GM19328 (cell line): ENCODE results near the gene WNT8A.

Experiments used
- ATAC-seq: cut with Tn5 transposase; IDR thresholded peaks from one replicate; pipeline ENCODE4 v1.9.1; 2021; ENCODE audit warnings: mild to moderate bottlenecking, moderate library complexity; ENCODE audit not compliant: unreplicated experiment

WNT8A gene

DNA sequence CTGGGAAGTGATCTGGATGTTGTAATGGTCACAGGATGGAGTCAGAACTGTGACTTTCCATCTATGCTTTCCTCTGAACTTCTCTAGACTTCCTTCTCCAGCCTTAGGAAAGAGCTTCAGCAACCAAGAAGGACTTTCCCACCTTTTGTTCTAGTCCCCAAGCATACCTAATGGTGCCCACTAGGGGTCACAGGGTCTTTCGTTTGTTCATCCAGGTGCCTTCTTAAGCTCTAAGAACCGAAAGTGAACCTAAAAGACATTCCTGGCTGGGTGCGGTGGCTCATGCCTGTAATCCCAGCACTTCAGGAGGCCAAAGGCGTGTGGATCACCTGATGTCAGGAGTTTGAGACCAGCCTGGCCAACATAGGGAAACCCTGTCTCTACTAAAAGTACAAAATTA lies 1.8 kb upstream of the WNT8A start:
- ATAC-seq = no peak

DNA sequence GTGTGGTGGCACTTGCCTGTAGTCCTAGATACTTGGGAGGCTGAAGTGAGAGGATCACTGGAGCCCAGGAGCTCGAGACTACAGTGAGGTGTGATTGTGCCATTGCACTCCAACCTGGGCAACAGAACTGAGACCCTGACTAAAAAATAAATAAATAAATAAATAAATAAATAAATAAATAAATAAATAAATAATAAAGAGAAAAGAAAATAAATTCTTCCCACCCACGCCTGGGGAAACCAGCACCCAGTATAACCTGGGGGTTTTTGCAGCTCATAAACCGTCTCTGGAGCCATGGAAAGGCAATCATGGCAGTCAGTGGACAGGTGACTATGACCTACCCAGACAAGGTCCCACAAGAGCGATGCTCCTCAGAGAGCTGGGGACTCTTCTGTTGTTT lies 7.9 kb downstream of the WNT8A start:
- ATAC-seq = no peak

DNA sequence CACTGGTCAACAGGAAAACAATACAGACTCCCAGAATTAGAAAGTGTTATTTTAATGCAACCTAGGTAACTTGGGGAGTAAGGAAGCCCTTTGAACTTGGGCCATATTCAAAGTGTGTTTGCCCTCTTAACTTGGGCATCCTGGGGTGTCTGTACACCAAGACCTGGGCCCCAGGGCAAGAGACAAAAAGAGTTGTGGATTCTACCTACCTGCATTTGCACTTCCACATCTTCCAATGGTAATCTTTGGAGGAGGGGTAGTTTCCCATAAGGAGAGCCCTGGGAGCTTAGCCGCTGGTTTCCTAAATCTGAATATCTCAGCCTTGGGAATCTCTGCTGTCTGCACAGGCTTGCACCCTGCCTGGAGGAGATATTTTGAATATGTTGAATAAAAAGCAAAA lies 8.5 kb downstream of the WNT8A start:
- ATAC-seq = no peak

DNA sequence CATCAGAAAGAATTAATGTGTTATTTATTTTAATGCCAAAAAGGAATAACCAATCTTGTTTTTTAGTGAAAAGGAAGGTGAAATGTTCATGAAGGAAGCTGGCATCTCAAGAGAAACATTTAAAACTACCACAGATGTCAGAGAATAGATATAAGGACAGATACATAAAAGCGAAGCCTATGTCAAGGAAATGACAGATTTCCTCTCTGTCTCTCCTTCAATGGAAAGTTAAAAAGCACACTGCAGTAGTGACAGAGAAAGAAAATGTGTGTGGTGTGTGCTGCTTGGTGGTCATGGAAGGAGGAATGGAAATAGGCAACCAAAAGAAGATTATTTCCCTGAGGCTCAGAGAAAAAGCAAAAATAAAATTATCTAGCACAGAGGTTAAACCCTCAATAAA lies 9.2 kb downstream of the WNT8A start:
- ATAC-seq = no peak

DNA sequence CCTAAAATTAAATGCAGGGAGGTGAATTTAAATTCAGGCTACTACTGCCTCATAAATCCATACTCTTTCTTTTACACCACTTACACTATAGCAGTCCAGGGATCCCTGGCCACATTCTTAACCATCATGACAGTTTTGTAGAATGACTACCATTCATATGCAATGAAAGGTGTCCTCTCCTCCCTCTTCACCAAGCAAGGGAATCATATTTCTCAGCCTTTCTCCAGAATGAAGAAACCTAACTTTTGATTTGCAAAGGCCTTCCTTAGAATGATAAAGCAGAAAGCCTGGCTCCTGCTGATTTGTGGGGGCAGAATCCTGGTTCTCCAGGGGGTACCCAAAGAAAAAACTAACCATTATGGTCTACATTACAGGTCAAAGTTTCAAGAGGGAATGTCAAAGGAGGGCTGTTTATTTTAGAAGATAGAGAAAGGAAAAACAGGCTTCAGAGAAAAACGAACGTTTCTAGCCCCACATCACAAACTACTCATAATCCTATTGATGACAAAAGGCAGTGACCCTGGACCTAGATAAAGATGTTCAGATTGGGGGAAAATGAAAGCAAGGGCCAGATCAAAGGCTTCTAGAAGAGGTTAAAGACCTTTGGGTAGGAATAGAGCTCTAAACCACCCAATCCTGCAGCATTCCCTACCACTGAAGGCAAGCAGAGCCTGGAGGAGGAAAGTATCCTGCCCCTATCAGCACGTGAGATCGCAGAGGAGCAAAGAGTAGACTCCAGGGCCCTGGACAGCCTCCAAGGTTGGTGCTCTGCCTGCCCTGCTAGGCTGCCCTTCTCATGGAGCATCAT lies 11.5 kb downstream of the WNT8A start:
- ATAC-seq = no peak

DNA sequence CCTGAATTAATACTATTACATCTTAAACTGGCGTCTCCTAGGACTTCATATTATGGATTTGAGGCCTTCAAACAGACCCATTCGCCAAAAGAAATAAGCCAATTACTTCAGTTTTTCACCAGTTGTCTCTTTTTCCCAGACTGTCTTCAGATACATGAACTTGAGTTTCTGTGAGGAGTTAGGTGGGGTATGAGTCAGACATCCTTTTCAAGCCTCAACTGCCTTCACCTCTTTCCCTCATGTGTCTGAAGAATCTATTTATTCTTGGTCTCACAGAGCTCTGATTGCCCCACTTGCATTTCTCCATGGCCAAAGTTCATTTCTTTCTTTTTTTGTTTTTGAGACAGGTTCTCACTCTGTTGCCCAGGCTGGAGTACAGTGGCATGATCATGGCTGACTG lies 12.5 kb downstream of the WNT8A start:
- ATAC-seq = no peak

DNA sequence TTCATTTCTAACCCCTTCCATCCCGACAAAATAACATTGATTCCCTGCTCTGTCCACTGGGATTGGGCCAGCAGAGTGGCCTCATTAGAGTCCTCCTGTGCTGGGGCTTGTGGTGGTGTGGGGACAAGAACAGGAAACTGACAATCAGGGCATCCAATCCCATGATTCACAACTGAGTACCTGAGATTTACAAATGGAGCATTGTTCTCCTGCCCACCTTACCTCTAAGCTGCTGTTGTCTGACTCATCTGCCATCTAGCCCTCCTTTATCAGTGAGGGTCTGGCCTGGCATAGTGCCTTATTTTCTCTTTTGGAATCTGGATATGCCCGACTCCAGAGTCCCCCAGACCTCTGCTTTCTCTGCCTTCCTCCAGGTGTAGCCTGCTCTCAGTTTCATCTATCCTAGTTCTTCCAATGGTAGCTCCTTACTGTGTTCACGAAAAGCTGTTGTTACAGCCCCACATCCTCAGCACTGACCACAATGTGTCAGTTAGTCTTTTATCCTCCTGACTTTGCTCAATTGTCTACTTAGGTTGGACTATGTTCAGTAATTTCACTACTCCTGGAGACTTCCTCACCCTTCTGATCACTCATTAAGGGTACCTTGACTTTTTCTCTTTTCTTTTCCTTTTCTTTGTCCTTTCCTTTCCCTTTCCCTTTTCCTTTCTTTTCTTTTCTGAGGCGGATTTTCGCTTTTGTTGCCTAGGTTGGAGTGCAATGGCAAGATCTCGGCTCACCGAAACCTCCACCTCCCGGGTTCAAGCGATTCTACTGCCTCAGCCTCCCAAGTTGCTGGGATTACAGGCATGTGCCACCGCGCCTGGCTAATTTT lies 13.4 kb downstream of the WNT8A start:
- ATAC-seq = no peak

DNA sequence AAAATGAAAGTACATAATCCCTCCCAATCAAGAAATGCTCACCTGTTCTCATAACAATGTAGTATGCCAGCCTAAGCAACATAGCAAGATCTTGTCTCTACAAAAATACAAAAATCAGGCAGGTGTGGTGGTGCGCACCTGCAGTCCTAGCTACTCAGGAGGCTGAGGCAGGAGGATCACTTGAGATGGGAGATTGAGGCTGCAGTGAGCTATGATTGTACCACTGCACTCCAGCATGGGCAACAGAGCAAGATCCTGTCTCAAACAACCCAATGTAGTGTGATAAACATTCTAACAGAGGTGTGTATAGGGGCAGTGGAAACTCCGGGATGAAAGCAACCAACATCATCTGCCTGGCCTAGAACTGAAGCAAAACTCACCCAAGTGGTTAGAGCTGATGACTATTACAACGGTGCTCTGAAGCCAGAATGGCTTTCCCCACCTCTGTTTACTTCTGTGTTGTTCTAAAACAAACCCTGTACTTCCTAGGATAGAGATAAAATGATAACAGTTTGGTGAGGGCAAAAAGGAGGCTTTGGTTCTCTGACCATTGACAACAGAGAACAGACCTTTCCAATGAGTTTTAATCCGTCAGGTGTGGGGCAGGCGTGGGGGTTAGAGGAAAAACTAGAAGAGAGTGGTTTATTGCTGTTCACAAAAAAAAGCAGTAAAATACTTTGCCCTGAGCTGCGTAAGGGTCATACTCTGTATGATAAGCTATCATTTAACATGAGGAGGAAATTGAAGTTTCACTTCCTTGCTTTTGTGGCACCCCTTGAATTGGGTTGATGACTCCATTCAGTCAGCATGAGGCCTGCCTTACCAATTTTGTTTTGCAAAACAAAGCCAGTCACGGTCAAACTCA lies 18.9 kb downstream of the WNT8A start:
- ATAC-seq = no peak

DNA sequence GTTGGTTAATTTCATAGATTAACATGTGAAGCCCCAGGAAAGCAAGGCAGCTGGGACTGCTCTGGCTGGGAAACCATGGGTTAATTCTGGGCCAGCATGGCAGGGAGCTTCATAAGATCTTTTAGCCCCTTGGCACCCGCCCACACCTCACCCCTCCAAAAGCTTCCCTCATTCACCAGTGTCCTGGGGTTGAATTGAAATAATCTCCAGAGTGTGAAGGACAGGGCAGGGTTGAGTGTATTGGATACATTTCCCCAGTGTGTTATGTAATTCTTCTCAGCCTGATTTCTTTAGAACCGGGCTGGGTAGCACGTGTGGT lies 19.4 kb downstream of the WNT8A start:
- no peak for ATAC-seq

DNA sequence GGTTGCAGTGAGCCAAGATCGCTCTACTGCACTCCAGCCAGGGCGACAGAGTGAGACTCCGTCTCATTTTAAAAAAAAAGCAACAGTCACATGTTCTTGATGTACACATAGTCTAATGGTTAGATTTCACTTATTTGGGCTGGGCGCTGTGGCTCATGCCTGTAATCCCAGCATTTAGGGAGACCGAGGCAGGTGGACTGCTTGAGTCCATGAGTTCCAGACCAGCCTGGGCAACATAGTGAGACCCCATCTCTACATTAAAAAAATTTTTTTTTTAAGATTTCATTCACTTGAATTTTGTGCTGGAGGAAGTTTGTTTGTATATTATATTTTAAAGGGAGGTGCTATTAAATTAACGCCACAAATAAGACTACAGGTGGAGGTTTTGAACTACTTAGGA lies 21.9 kb downstream of the WNT8A start:
- no peak for ATAC-seq

DNA sequence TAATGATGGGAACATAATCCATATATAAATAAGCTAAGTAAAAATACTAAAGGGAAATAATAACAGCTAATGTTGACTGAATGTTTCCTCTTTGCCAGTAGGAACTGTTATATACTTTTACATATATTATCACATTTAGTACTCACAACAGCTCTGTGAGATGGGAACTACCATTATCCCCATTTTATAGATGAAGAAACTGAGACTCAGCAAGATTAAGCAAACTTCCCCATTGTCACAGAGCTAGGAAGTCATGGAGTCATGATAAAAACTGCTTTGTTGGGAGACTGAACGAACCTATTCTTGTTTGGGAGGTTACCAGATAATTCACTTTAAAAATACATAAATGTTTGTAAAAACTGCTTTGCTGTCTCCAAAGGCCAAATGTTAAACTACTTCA lies 23.4 kb downstream of the WNT8A start:
- ATAC-seq = no peak

DNA sequence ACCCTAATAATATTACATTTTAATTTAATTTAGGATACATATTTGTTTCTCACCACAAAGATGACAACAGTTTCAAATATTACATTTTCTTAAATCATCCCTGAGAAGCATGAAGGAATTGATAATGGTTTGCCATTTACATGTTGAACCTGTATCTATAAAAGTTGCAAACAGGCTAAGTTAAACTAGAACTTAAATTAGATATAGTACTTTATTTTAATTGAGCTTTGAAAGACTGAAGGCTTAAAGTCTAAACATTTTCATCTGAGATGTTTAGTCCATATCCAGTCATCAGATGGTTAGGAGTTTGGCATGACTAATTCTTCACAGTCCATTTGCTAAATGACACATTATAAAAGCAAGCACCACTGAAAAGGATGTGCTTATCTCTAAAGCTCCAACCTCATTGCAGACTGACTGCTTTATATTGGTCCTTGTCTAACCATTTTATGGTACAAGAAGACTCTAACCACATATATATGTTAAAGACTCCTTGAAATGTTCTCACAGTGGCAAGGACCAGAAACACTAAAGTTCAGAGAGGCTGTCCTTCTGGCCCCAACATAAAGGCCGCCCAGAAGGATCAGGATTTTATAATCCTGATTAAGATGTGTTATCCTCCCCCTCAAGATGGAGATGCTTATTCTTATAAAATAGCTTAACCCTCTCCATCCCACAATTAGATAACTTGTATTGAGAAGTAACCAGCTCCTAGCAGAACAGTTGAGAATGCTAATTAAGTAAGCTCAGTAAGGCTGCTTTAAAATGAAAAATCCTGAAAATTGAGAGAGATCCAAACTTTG lies 25.8 kb downstream of the WNT8A start:
- ATAC-seq = no peak

DNA sequence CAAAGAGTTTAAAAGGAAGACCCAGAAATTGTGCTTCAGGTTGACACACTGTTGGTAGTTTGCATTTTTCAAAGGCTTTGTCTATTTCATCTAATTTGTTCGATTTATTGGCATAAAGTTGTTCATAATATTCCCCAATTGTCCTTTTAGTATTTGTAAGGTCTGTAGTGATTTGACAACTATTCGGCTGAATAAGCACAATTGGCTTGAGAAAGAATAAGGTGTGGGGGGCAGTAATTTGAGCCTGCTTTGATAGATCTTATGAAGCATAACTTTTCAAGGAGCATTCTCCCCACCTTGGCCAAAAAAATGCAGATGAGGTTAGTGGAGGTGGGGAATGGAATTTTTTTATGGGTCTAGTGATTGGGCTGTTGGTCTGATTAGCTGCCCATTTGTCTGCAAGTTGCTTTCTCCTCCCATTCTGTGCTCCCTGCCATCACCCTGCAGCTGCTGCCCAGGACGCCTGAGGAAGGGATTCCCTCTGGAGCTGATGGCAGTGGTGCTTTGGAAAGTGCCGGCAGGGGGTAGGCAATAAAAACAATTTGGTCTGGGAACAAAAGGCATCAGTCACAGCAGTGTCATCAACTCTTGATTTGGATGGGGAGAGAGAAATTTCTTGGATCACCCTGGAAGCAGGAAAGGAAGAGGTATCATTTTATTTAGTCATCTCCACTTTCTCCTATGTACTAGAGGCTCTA lies 26.6 kb downstream of the WNT8A start:
- no peak for ATAC-seq

DNA sequence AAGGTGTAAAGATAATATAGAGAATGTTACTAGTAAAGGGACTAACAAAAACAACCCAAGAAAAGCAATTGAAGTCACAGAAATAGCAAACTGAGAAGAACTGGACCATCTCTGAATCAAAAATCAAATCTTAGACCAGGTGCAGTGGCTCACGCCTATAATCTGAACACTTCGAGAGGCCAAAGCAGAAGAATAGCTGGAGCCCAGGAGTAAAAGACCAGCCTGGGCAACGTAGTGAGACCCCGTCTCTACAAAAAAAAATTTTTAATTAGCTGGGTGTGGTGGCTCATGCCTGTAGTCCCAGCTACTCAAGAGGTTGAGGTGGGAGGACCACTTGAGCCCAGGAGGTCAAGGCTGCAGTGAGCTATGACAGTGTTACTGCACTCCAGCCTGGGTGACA lies 27.3 kb downstream of the WNT8A start:
- ATAC-seq = no peak

DNA sequence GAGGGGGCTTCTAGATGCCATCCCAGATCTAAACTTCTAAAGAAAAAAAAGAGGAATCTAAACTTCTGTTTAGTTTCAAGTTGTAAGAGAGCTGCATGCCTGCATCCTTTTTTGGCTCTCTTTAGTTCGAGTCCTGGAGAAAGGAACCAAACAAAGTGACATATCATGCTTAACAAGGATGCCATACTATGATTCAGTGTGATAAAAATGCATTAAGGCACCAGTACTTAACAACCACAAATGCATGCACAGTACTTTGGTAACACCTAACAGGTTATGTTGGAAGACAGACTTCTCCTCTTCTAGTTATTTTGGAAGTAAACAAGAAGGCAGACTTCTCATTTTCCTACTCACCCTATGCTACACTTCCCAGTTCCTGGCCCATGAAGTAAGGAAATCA lies 28.1 kb downstream of the WNT8A start:
- ATAC-seq = no peak

DNA sequence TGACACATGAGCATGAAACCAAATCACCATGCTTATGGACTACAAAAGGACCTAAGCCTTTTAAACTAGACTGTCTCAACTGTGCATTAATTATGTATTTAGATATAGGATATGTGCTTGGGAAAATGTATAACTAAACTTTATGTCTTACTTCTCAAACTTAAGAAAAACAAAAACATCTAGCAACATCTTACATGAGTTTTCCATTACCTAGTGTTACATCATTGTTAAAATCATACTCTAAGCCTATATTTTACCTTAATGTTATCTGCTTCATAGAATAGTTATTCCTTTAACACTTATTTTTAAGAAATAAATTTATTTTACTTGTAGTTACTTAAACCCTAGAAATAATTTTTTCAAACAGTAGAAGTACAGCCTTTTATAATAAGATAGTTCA lies 31.4 kb downstream of the WNT8A start:
- ATAC-seq = no peak

DNA sequence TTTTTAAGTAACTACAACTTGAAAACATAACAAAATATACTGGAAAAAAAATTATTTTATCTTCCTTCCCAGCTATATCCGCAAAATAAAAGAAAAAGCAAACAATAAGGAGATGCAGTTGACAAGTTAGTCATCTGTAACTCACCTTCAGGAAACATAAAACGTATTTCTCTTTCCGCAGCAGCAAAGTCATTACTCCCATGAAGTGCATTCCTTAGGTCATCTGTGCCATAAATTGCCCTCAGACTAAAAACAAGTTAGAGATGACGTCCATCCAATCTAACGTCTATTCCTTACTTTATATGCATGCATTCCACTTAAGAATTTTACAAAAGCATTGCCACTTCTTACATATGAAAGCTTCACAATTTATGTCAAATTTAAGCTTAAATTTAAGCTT lies 44.5 kb downstream of the WNT8A start:
- ATAC-seq = no peak

DNA sequence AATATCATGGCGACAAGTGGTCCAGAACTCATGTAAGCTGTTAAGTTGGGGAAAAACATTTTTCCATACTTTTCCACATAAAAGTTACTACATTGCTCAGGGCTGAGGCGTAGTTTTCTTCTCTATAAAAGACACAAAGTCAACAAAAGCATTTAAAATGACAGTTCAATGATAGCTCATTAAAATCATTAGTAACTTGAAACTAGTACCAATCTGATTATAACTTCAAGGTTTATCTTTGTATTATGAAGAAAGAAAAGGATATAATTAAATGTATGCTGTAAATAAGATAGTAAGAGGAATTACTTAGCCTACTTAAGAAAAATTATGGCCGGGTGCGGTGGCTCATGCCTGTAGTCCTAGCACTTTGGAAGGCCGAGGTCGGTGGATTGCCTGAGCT lies 45.5 kb downstream of the WNT8A start:
- ATAC-seq = no peak

DNA sequence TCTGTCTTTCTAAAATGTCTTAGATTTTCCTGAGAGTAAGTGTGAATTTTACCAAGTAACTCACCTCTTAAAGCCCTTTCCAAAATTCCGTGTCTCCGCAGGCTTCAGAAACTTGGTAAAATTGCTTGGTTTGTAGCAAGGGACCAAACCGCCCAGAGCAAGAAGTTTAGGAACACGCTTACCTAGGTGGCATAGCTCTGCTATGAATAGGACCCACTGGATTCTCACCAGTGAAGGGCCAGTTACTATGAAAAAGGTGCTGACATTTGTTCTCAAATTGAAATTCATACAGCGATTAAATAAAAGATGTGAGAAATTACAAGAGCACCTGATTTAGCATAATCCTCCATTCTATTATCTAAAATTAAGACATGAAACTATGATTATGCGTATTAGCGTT lies 48.7 kb downstream of the WNT8A start:
- no peak for ATAC-seq
